NCI-H82 treated with DMSO at 0.1 percent for 48 hours (cell line): ENCODE data around the gene PLEKHG2.
A peak's percentile ranks its signal among the peaks of the same experiment; 100 is the strongest.

Experiments
- DNase-seq: peaks from one replicate; lab custom pipeline; 2025; ENCODE audit not compliant: unreplicated experiment; lab: John Stamatoyannopoulos, UW

PLEKHG2 gene

GRCh38 chr19:39406656-39407409 lies 5.6 kb upstream of the PLEKHG2 start, which contains the start of gene ZFP36:
TSS of gene ZFP36 (plus strand) at chr19:39406847. CDS start at chr19:39406905, 58 bp downstream.
- DNase-seq, result no peak

DNA sequence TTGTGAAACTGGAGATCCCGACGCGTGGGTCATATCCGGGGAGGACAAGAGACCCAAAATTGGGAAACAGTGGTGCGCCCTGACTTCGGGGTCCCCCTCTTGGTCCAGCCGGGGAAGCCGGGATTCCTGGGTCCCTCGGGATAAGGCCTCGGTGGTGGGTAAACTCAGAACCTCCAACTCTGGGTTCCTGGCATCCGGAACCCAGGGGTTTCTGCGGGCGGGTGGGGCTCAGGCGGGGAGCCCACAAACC lies 5.1 kb upstream of the PLEKHG2 start:
- DNase-seq, result no peak

- no peak for DNase-seq
These were observed 4.6 kb upstream of the PLEKHG2 start for GRCh38 chr19:39407660-39408391.

GRCh38 chr19:39408392-39409207 lies 3.9 kb upstream of the PLEKHG2 start:
- DNase-seq, result no peak

DNA sequence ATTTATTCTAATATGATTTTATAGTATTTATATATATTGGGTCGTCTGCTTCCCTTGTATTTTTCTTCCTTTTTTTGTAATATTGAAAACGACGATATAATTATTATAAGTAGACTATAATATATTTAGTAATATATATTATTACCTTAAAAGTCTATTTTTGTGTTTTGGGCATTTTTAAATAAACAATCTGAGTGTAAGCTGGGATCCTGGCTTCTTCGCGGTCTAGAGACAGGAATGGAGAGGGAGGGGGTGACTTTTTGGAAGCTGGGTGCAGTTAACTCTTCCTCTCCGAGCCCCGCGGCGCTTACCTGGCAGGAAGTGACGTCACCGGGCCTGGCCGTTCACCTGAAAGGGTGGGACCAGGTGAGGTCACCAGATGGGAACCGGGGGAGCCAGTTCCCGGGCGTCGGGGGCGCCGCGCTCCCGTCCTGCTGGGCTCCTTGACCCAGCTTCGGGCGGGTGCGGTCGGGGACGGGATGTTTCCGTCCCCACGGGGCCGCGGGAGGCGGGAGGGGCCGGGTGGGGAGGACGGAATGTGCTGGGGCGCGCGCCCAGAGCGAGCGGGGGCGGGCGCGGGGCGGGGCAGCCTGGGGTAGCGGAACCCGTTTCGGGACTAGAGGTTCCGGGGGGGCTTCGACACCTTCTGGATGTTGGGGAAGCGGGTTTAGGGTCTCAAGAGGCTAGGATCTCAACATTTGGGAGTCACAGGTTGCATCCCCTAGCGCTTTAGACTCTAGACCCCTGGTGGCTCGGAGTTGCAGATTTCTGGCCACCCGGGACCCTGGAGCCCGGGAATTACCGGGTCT lies 3.1 kb upstream of the PLEKHG2 start:
- DNase-seq, result no peak

DNA sequence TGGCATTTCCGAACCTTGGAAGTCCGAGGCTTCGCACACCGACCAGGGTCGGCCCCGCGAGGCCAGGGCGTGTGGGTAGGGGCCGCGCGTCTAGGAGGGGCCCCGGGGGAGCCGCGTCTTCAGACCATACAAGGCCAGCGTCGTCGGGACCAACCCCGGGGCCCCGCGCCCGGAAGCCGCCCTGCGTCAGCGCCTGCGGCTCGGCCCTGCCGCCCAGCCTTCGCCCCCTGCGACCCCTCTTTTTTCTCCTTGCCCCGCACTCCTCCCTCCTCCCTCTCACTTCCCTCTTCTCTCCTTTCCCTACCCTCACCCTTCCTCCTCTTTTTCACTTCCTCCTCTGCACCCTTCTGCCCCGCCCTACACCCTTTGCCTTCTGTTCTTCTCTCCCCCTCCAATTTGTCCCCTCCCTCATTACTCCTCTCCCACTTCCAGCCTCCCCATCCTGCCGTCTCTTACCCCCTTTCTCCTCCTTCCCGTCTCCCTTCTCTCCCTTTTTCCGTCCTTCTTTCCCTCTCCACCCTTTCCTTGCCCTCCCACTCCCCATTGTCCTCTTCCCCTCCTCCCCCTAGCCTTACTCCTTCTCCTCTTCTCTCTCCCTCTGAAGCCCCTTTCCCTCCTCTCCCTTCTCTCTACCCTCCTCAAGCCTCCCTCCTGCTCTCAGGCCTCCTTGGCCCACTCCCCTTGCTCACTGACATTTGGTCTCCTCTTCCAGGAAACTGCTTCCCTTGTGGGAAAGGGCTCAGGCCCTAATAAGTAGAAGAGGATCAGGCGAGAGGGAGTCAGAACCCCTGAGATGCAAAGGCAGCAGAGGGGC lies 2.2 kb upstream of the PLEKHG2 start:
- DNase-seq, result no peak

- DNase-seq, result no peak
These were observed 1.7 kb upstream of the PLEKHG2 start for GRCh38 chr19:39410831-39411080.

DNA sequence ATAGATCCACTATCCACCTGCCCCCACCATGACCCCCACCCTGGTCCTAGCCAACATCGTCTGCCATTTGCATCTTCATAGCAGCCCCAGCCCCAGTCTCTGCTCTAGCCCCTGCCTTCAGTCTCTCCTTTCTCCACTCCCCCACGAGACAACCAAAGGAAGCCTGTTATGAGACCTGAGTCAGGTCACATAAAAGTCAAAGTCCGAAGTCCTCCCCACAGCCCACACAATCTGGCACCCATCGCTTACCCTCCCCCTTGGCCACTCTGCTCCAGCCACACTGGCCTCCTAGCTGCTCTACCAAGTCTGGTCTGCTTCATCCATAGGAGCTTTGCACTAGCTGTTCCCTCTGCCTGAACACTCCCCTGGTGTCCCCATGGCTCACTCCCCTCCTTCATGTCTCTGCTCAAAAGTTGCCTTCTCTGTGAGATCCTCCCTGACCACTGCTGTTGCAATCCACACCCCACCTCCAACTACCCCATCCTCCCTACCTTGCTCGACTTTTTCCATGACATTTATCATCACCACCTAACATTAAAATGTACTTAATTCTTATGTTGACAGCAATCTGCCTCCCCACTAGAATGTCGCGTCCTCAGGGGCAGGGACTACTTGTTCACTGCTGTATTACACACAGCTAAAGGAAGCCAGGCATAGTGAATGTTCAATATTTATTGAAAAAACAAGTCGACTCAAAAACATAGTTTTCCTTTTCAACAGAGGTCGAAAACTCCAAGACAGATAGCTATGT lies 1.2 kb upstream of the PLEKHG2 start:
- no peak for DNase-seq

DNA sequence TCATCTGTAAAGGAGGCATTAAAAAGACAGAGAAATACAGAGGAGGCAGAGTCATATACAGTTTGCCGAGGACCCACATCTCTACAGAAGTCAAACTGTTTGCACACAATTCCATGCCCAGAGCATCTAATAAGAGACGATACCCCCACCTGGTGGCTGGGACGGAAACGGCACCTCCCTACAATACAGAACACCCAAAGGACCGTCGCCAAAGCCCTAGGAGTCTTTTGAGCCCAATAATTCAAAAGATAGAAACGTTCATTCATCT lies 703 bp upstream of the PLEKHG2 start:
- peak; percentile 97 for DNase-seq

- no peak for DNase-seq
These were observed 400 bp downstream of the PLEKHG2 start for GRCh38 chr19:39412867-39413271.

GRCh38 chr19:39413272-39413910 lies 922 bp downstream of the PLEKHG2 start:
- peak; percentile 56 for DNase-seq

- no peak for DNase-seq
These were observed 1.6 kb downstream of the PLEKHG2 start for GRCh38 chr19:39413911-39414608.

GRCh38 chr19:39415111-39416046 lies 2.9 kb downstream of the PLEKHG2 start:
- no peak for DNase-seq

GRCh38 chr19:39416152-39417120 lies 4.0 kb downstream of the PLEKHG2 start:
- no peak for DNase-seq

- DNase-seq, result no peak
These were observed 5.2 kb downstream of the PLEKHG2 start for GRCh38 chr19:39417463-39418181.

GRCh38 chr19:39419003-39419402 lies 6.5 kb downstream of the PLEKHG2 start:
- DNase-seq, result no peak
